GM23338 (cell line): ENCODE data around the gene PSMB11. TPM values are rescaled to one million over a fixed set of nuclear protein-coding genes. Genes with fewer than 3 reads are reported as not detected.

Experiments
- ATAC-seq: fragments of 200-7000 bp; cut with Tn5 transposase; 3 replicates; pipeline ENCODE4 v1.9.1; 2020
- DNase-seq: peaks from one replicate; pipeline ENCODE4 v3.0.0-alpha.2; 2015; ENCODE audit warnings: low spot score
- H2AFZ ChIP-seq: fragments of 200-600 bp; sonication (generic); 2 replicates; pipeline ENCODE4 v1.8.0; 2016; ENCODE audit warnings: antibody characterized with exemption, mild to moderate bottlenecking, moderate library complexity
- H3F3A ChIP-seq: fragments of 200-600 bp; sonication (generic); replicated peaks from 2 replicates; pipeline ENCODE4 v1.8.0; 2017; ENCODE audit warnings: antibody characterized with exemption, mixed run types, low read depth
- H3K27ac ChIP-seq: fragments of 200-600 bp; sonication (generic); 2 replicates; pipeline ENCODE4 v1.6.1; 2016; ENCODE audit warnings: low read depth
- H3K27me3 ChIP-seq: fragments of 200-600 bp; sonication (generic); 2 replicates; pipeline ENCODE4 v1.8.0; 2016; ENCODE audit warnings: mild to moderate bottlenecking, mixed run types, moderate library complexity; ENCODE audit not compliant: insufficient read depth
- H3K36me3 ChIP-seq: fragments of 200-600 bp; sonication (generic); 2 replicates; pipeline ENCODE4 v1.8.0; 2016; ENCODE audit warnings: mild to moderate bottlenecking; ENCODE audit not compliant: insufficient read depth
- H3K4me1 ChIP-seq: fragments of 200-600 bp; sonication (generic); 2 replicates; pipeline ENCODE4 v1.8.0; 2016; ENCODE audit warnings: mild to moderate bottlenecking, moderate library complexity; ENCODE audit not compliant: insufficient read depth
- H3K4me2 ChIP-seq: fragments of 200-600 bp; sonication (generic); 2 replicates; pipeline ENCODE4 v1.7.1; 2017; ENCODE audit warnings: mixed run types
- H3K4me3 ChIP-seq: fragments of 200-600 bp; sonication (generic); 2 replicates; pipeline ENCODE4 v1.6.1; 2016; ENCODE audit warnings: mixed run types
- H3K79me2 ChIP-seq: fragments of 200-600 bp; sonication (generic); replicated peaks from 2 replicates; pipeline ENCODE4 v1.8.0; 2017; ENCODE audit warnings: mild to moderate bottlenecking; ENCODE audit not compliant: insufficient read depth
- H3K9me2 ChIP-seq: fragments of 200-600 bp; sonication (generic); 2 replicates; pipeline ENCODE4 v1.8.0; 2017; ENCODE audit not compliant: insufficient read depth
- H4K20me1 ChIP-seq: fragments of 200-600 bp; sonication (generic); replicated peaks from 2 replicates; pipeline ENCODE4 v1.8.0; 2017; ENCODE audit warnings: mild to moderate bottlenecking; ENCODE audit not compliant: insufficient read depth
- H3K27ac Mint-ChIP-seq: 2 replicates; pipeline ENCODE4 v1.8.0; 2020; ENCODE audit warnings: inconsistent platforms, mild to moderate bottlenecking, moderate library complexity, mixed read lengths
- H3K27me3 Mint-ChIP-seq: 3 replicates; pipeline ENCODE4 v1.8.0; 2022; ENCODE audit warnings: low read depth, mild to moderate bottlenecking, moderate library complexity, mixed read lengths, inconsistent platforms; ENCODE audit not compliant: insufficient read depth, poor library complexity
- H3K36me3 Mint-ChIP-seq: 3 replicates; pipeline ENCODE4 v1.8.0; 2021; ENCODE audit warnings: low read depth, mild to moderate bottlenecking, inconsistent platforms, moderate library complexity, mixed read lengths
- H3K4me1 Mint-ChIP-seq: 3 replicates; pipeline ENCODE4 v1.8.0; 2020; ENCODE audit warnings: mild to moderate bottlenecking, inconsistent platforms, mixed read lengths
- H3K4me3 Mint-ChIP-seq: 3 replicates; pipeline ENCODE4 v1.8.0; 2021; ENCODE audit warnings: moderate library complexity, mild to moderate bottlenecking, inconsistent platforms, mixed read lengths
- H3K9me3 Mint-ChIP-seq: 3 replicates; pipeline ENCODE4 v1.8.0; 2020; ENCODE audit warnings: moderate library complexity, mild to moderate bottlenecking, inconsistent platforms, mixed read lengths
- CREB1 ChIP-seq: fragments of 250-450 bp; sonication (Bioruptor Pico); IDR thresholded peaks from 2 replicates; pipeline ENCODE4 v1.5.0; 2020; ENCODE audit warnings: low read depth, mild to moderate bottlenecking, moderate library complexity
- EZH2 ChIP-seq: fragments of 200-600 bp; sonication (generic); IDR thresholded peaks from one replicate; pipeline ENCODE4 v1.8.0; 2017; ENCODE audit warnings: antibody characterized with exemption, mild to moderate bottlenecking, low read depth; ENCODE audit not compliant: unreplicated experiment
- EZH2phosphoT487 ChIP-seq: fragments of 200-600 bp; sonication (generic); IDR thresholded peaks from one replicate; pipeline ENCODE4 v1.8.1; 2018; ENCODE audit warnings: antibody characterized with exemption; ENCODE audit not compliant: unreplicated experiment
- JUNB ChIP-seq: IDR thresholded peaks from one replicate; pipeline ENCODE4 v1.6.1; 2016; ENCODE audit warnings: antibody characterized with exemption; ENCODE audit not compliant: unreplicated experiment
- NANOG ChIP-seq: IDR thresholded peaks from 2 replicates; pipeline ENCODE4 v1.6.1; 2016; ENCODE audit warnings: antibody characterized with exemption, borderline replicate concordance
- POLR2AphosphoS5 ChIP-seq: IDR thresholded peaks from 2 replicates; pipeline ENCODE4 v1.6.1; 2016; ENCODE audit warnings: antibody characterized with exemption, low read depth
- STAT1 ChIP-seq: IDR thresholded peaks from one replicate; pipeline ENCODE4 v1.6.1; 2016; ENCODE audit warnings: antibody characterized with exemption; ENCODE audit not compliant: unreplicated experiment
- ZNF114 ChIP-seq: fragments of 250-450 bp; sonication (Bioruptor Pico); IDR thresholded peaks from 2 replicates; pipeline ENCODE4 v1.5.0; 2020; ENCODE audit warnings: mild to moderate bottlenecking, moderate library complexity
- ZNF331 ChIP-seq: fragments of 250-450 bp; sonication (Bioruptor Pico); IDR thresholded peaks from 2 replicates; pipeline ENCODE4 v1.5.0; 2020; ENCODE audit warnings: low read depth, mild to moderate bottlenecking, moderate library complexity
- polyA plus RNA-seq: library from polyadenylated mRNA; unstranded; fragments of >200 nt; fragmentation: Nextera tagmentation; extraction: Ambion mirVana; gene quantifications from 2 replicates; pipeline ENCODE4 v1.2.1, GENCODE V29; 2016
- total RNA-seq: library from RNA; depleted of rRNA; stranded (reverse); fragments of >200 nt; shearing (Covaris generic); gene quantifications from 2 replicates; pipeline ENCODE4 v1.2.3, GENCODE V29; 2014
- TF ChIP-seq, protein P1 (sequence below): IDR thresholded peaks from one replicate; pipeline ENCODE4 v1.6.1; 2018; ENCODE audit warnings: antibody characterized with exemption; ENCODE audit not compliant: unreplicated experiment
- TF ChIP-seq, protein P2 (sequence below): fragments of 250-450 bp; sonication (Bioruptor Pico); IDR thresholded peaks from 2 replicates; pipeline ENCODE4 v1.5.0; 2020; ENCODE audit warnings: mild to moderate bottlenecking, moderate library complexity
- TF ChIP-seq, protein P3 (sequence below): IDR thresholded peaks from 2 replicates; pipeline ENCODE4 v1.6.1; 2016; ENCODE audit warnings: antibody characterized with exemption
- TF ChIP-seq, protein P4 (sequence below), 2 experiments: fragments of 200-600 bp in 1 of 2; sonication (generic) in 1 of 2; conservative IDR thresholded peaks; 2 replicates each; pipeline versions ENCODE4 v1.5.1 to v1.6.1; 2016 to 2017; ENCODE audit warnings: antibody characterized with exemption in 2 of 2, low read depth in 2 of 2, mild to moderate bottlenecking in 2 of 2, moderate library complexity in 1 of 2

PSMB11 gene
- total and polyA plus RNA-seq, 2 experiments from 2014 or later: 0.07 TPM; not detected in 1

DNA sequence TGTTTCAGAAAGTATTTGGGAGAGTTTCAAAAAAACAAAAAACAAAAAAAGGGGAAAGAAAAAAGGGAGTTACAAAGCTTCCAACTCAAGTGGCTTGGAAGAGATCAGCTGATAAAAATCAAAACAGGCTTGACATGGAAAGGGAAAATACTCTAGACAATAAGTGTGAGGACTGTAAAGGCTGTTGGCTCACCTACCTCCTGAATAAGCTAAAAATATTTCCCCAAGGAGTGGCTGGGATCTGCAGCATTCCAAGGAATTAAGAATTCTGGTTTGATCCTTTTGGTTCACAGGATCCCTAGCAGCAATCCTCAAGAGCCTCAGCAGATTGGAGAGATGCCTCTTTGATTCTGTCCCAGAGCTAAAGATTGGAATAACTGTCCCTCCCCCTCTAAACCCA lies 48.5 kb upstream of the PSMB11 start:
- H3K4me2 ChIP-seq: no peak overlapping the region
- H3K79me2 ChIP-seq: no peaks in the 10 kb centered on the region
- H3K4me1 Mint-ChIP-seq: peaks cover 7% of the 10 kb centered on the region
- no peaks in the 10 kb centered on the region for H3K36me3 Mint-ChIP-seq
- H3K27ac Mint-ChIP-seq: no peak overlapping the region
- no peak overlapping the region for H3K27ac ChIP-seq
- no peaks in the 10 kb centered on the region for H3K27me3 ChIP-seq
- H2AFZ ChIP-seq: no peak overlapping the region
- no peaks in the 10 kb centered on the region for H3K36me3 ChIP-seq
- DNase-seq (no peak), ATAC-seq (no peak)
- peaks cover 3% of the 10 kb centered on the region for H3K27me3 Mint-ChIP-seq
- no peaks in the 10 kb centered on the region for H3K9me3 Mint-ChIP-seq
- no peak overlapping the region for H3K4me3 Mint-ChIP-seq
- no peaks in the 10 kb centered on the region for H3K9me2 ChIP-seq
- no peaks in the 10 kb centered on the region for H4K20me1 ChIP-seq
- H3F3A ChIP-seq: 0 out of 2 replicates have a peak, but pooled peaks cover 3% of the 10 kb centered on the region
- H3K4me1 ChIP-seq: 0 out of 2 replicates have a peak, but pooled peaks cover 3% of the 10 kb centered on the region
- no peak overlapping the region for H3K4me3 ChIP-seq
- TF ChIP-seq JUNB (no peak), STAT1 (no peak), ZNF331 (CRISPR knock-in tag) (no peak), ZNF114 (CRISPR knock-in tag) (no peak), NANOG (no peak), CREB1 (no peak), EZH2 (no peak), EZH2phosphoT487 (no peak), POLR2AphosphoS5 (no peak)
- TF ChIP-seq, protein P1, sequence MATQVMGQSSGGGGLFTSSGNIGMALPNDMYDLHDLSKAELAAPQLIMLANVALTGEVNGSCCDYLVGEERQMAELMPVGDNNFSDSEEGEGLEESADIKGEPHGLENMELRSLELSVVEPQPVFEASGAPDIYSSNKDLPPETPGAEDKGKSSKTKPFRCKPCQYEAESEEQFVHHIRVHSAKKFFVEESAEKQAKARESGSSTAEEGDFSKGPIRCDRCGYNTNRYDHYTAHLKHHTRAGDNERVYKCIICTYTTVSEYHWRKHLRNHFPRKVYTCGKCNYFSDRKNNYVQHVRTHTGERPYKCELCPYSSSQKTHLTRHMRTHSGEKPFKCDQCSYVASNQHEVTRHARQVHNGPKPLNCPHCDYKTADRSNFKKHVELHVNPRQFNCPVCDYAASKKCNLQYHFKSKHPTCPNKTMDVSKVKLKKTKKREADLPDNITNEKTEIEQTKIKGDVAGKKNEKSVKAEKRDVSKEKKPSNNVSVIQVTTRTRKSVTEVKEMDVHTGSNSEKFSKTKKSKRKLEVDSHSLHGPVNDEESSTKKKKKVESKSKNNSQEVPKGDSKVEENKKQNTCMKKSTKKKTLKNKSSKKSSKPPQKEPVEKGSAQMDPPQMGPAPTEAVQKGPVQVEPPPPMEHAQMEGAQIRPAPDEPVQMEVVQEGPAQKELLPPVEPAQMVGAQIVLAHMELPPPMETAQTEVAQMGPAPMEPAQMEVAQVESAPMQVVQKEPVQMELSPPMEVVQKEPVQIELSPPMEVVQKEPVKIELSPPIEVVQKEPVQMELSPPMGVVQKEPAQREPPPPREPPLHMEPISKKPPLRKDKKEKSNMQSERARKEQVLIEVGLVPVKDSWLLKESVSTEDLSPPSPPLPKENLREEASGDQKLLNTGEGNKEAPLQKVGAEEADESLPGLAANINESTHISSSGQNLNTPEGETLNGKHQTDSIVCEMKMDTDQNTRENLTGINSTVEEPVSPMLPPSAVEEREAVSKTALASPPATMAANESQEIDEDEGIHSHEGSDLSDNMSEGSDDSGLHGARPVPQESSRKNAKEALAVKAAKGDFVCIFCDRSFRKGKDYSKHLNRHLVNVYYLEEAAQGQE: no peak
- TF ChIP-seq, protein P2, sequence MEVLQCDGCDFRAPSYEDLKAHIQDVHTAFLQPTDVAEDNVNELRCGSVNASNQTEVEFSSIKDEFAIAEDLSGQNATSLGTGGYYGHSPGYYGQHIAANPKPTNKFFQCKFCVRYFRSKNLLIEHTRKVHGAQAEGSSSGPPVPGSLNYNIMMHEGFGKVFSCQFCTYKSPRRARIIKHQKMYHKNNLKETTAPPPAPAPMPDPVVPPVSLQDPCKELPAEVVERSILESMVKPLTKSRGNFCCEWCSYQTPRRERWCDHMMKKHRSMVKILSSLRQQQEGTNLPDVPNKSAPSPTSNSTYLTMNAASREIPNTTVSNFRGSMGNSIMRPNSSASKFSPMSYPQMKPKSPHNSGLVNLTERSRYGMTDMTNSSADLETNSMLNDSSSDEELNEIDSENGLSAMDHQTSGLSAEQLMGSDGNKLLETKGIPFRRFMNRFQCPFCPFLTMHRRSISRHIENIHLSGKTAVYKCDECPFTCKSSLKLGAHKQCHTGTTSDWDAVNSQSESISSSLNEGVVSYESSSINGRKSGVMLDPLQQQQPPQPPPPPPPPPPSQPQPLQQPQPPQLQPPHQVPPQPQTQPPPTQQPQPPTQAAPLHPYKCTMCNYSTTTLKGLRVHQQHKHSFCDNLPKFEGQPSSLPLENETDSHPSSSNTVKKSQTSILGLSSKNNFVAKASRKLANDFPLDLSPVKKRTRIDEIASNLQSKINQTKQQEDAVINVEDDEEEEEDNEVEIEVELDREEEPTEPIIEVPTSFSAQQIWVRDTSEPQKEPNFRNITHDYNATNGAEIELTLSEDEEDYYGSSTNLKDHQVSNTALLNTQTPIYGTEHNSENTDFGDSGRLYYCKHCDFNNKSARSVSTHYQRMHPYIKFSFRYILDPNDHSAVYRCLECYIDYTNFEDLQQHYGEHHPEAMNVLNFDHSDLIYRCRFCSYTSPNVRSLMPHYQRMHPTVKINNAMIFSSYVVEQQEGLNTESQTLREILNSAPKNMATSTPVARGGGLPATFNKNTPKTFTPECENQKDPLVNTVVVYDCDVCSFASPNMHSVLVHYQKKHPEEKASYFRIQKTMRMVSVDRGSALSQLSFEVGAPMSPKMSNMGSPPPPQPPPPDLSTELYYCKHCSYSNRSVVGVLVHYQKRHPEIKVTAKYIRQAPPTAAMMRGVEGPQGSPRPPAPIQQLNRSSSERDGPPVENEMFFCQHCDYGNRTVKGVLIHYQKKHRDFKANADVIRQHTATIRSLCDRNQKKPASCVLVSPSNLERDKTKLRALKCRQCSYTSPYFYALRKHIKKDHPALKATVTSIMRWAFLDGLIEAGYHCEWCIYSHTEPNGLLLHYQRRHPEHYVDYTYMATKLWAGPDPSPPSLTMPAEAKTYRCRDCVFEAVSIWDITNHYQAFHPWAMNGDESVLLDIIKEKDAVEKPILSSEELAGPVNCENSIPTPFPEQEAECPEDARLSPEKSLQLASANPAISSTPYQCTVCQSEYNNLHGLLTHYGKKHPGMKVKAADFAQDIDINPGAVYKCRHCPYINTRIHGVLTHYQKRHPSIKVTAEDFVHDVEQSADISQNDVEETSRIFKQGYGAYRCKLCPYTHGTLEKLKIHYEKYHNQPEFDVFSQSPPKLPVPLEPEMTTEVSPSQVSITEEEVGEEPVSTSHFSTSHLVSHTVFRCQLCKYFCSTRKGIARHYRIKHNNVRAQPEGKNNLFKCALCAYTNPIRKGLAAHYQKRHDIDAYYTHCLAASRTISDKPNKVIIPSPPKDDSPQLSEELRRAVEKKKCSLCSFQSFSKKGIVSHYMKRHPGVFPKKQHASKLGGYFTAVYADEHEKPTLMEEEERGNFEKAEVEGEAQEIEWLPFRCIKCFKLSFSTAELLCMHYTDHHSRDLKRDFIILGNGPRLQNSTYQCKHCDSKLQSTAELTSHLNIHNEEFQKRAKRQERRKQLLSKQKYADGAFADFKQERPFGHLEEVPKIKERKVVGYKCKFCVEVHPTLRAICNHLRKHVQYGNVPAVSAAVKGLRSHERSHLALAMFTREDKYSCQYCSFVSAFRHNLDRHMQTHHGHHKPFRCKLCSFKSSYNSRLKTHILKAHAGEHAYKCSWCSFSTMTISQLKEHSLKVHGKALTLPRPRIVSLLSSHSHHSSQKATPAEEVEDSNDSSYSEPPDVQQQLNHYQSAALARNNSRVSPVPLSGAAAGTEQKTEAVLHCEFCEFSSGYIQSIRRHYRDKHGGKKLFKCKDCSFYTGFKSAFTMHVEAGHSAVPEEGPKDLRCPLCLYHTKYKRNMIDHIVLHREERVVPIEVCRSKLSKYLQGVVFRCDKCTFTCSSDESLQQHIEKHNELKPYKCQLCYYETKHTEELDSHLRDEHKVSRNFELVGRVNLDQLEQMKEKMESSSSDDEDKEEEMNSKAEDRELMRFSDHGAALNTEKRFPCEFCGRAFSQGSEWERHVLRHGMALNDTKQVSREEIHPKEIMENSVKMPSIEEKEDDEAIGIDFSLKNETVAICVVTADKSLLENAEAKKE: no peak
- TF ChIP-seq, protein P3, sequence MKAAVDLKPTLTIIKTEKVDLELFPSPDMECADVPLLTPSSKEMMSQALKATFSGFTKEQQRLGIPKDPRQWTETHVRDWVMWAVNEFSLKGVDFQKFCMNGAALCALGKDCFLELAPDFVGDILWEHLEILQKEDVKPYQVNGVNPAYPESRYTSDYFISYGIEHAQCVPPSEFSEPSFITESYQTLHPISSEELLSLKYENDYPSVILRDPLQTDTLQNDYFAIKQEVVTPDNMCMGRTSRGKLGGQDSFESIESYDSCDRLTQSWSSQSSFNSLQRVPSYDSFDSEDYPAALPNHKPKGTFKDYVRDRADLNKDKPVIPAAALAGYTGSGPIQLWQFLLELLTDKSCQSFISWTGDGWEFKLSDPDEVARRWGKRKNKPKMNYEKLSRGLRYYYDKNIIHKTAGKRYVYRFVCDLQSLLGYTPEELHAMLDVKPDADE: no peak
- TF ChIP-seq, protein P4, sequence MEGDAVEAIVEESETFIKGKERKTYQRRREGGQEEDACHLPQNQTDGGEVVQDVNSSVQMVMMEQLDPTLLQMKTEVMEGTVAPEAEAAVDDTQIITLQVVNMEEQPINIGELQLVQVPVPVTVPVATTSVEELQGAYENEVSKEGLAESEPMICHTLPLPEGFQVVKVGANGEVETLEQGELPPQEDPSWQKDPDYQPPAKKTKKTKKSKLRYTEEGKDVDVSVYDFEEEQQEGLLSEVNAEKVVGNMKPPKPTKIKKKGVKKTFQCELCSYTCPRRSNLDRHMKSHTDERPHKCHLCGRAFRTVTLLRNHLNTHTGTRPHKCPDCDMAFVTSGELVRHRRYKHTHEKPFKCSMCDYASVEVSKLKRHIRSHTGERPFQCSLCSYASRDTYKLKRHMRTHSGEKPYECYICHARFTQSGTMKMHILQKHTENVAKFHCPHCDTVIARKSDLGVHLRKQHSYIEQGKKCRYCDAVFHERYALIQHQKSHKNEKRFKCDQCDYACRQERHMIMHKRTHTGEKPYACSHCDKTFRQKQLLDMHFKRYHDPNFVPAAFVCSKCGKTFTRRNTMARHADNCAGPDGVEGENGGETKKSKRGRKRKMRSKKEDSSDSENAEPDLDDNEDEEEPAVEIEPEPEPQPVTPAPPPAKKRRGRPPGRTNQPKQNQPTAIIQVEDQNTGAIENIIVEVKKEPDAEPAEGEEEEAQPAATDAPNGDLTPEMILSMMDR (conservative IDR thresholded peaks at IDR 0.05; ENCODE audit: low read depth in 2 of 2): no peak
